ENCODE measurements around the gene ACSS3. TPM values are rescaled to one million over a fixed set of nuclear protein-coding genes. Genes with fewer than 3 reads are reported as not detected.
"Not testable (repeated sequence)": the region's sequence is repeated elsewhere in the genome, so short reads cannot be mapped to it uniquely, and the experiment has no call there.

Gene ACSS3
- total RNA-seq, 1 donor from 2014 or later = 35.9 TPM

GRCh38 chr12:81172851-81173250 lies 95.0 kb downstream of the ACSS3 start:
- Histone ChIP-seq H3K27ac (no peak overlapping the region), H3K36me3 (peaks cover 12% of the 10 kb centered on the region), H3K27me3 (no peaks in the 10 kb centered on the region), H3K4me3 (no peak overlapping the region), H3K4me1 (no peaks in the 10 kb centered on the region), H3K9me3 (no peaks in the 10 kb centered on the region)
- intact Hi-C loops (cut with DNase I) = no loop called here
- no peak for TF ChIP-seq CTCF (IDR thresholded peaks at IDR 0.05)
- no peak for ATAC-seq
- no peak for DNase-seq

GRCh38 chr12:81174664-81175063 lies 96.8 kb downstream of the ACSS3 start:
- intact Hi-C loops (cut with DNase I) = no loop called here
- Histone ChIP-seq H3K36me3 (peaks cover 12% of the 10 kb centered on the region), H3K27me3 (no peaks in the 10 kb centered on the region), H3K9me3 (no peaks in the 10 kb centered on the region), H3K4me3 (no peak overlapping the region), H3K27ac (no peak overlapping the region), H3K4me1 (no peaks in the 10 kb centered on the region)
- no peak for TF ChIP-seq CTCF (IDR thresholded peaks at IDR 0.05)
- DNase-seq (no peak), ATAC-seq (no peak)

GRCh38 chr12:81176796-81177195 lies 98.9 kb downstream of the ACSS3 start:
- Histone ChIP-seq H3K9me3 (no peaks in the 10 kb centered on the region), H3K4me3 (no peak overlapping the region), H3K36me3 (peaks cover 12% of the 10 kb centered on the region), H3K4me1 (no peaks in the 10 kb centered on the region), H3K27ac (no peak overlapping the region), H3K27me3 (no peaks in the 10 kb centered on the region)
- ATAC-seq = no peak
- TF ChIP-seq CTCF (IDR thresholded peaks at IDR 0.05) = no peak
- no peak for DNase-seq
- intact Hi-C loops (cut with DNase I) = no loop called here

- intact Hi-C loops (cut with DNase I) = no loop called here
- no peak for TF ChIP-seq CTCF (IDR thresholded peaks at IDR 0.05)
- no peak overlapping the region for H3K27ac ChIP-seq
Observed at GRCh38 chr12:81181691-81182090, 103.8 kb downstream of the ACSS3 start.

GRCh38 chr12:81187686-81188085 lies 109.8 kb downstream of the ACSS3 start:
- no peaks in the 10 kb centered on the region for H3K27me3 ChIP-seq
- intact Hi-C loops (cut with DNase I) = no loop called here
- no peak overlapping the region for H3K27ac ChIP-seq
- ATAC-seq (no peak), DNase-seq (no peak)
- H3K9me3 ChIP-seq = no peaks in the 10 kb centered on the region
- H3K4me1 ChIP-seq = no peaks in the 10 kb centered on the region
- peaks cover 2% of the 10 kb centered on the region for H3K36me3 ChIP-seq
- TF ChIP-seq CTCF (IDR thresholded peaks at IDR 0.05) = no peak
- H3K4me3 ChIP-seq = no peak overlapping the region

More at GRCh38 chr12:81181691-81182090, 103.8 kb downstream of the ACSS3 start:
- H3K36me3 ChIP-seq = peaks cover 4% of the 10 kb centered on the region
- no peak for ATAC-seq
- no peaks in the 10 kb centered on the region for H3K9me3 ChIP-seq
- H3K27me3 ChIP-seq = no peaks in the 10 kb centered on the region
- no peaks in the 10 kb centered on the region for H3K4me1 ChIP-seq
- DNase-seq = no peak
- no peak overlapping the region for H3K4me3 ChIP-seq

GRCh38 chr12:81196595-81196994 lies 118.7 kb downstream of the ACSS3 start:
- Histone ChIP-seq H3K36me3 (peaks cover 12% of the 10 kb centered on the region), H3K27ac (no peak overlapping the region), H3K4me1 (no peaks in the 10 kb centered on the region), H3K9me3 (no peaks in the 10 kb centered on the region), H3K4me3 (no peak overlapping the region), H3K27me3 (no peaks in the 10 kb centered on the region)
- ATAC-seq (no peak), DNase-seq (no peak)
- intact Hi-C loops (cut with DNase I) = no loop called here
- TF ChIP-seq CTCF (IDR thresholded peaks at IDR 0.05) = no peak

- H3K4me3 ChIP-seq; H3K27ac ChIP-seq; ATAC-seq; H3K9me3 ChIP-seq; H3K27me3 ChIP-seq; DNase-seq; H3K4me1 ChIP-seq; intact Hi-C loops (cut with DNase I): not testable (repeated sequence)
- H3K36me3 ChIP-seq = peaks cover 12% of the 10 kb centered on the region
Observed at GRCh38 chr12:81200561-81200960, 122.7 kb downstream of the ACSS3 start.

All from upper lobe of right lung (tissue), 1 donor.